Activated gamma-delta T cell treated with anti-CD3 and anti-CD28 coated beads, Interleukin-2, amount 50 U/mL, for 16 hours (primary cell): ENCODE results near the gene VWA3A.
"Not testable (repeated sequence)": the region's sequence is repeated elsewhere in the genome, so short reads cannot be mapped to it uniquely, and the experiment has no call there.

ENCODE experiments used
- DNase-seq: peaks from one replicate; pipeline ENCODE4 v3.0.0-alpha.2; 2020; ENCODE audit warnings: low read depth

The VWA3A gene

GRCh38 chr16:22086440-22086839 lies 5.9 kb upstream of the VWA3A start:
- DNase-seq, result no peak

GRCh38 chr16:22088642-22089041 lies 3.7 kb upstream of the VWA3A start:
- no peak for DNase-seq

GRCh38 chr16:22089910-22090309 lies 2.4 kb upstream of the VWA3A start:
- DNase-seq, result no peak

GRCh38 chr16:22091721-22092120 lies 620 bp upstream of the VWA3A start:
- no peak for DNase-seq

GRCh38 chr16:22093331-22093730 lies 990 bp downstream of the VWA3A start:
- no peak for DNase-seq

- DNase-seq, result no peak
Measured at GRCh38 chr16:22093996-22094395, 1.7 kb downstream of the VWA3A start.

GRCh38 chr16:22098405-22099255 lies 6.3 kb downstream of the VWA3A start:
- no peak for DNase-seq

- no peak for DNase-seq
Measured at GRCh38 chr16:22099256-22099975, 7.1 kb downstream of the VWA3A start.

- DNase-seq, result no peak
Measured at GRCh38 chr16:22103441-22103840, 11.1 kb downstream of the VWA3A start.

GRCh38 chr16:22109258-22109898 lies 17.0 kb downstream of the VWA3A start:
- DNase-seq, result no peak

GRCh38 chr16:22111629-22112028 lies 19.3 kb downstream of the VWA3A start:
- DNase-seq, result not testable (repeated sequence)

GRCh38 chr16:22116095-22116700 lies 23.9 kb downstream of the VWA3A start:
- no peak for DNase-seq

- DNase-seq, result no peak
Measured at GRCh38 chr16:22117609-22118008, 25.3 kb downstream of the VWA3A start.

GRCh38 chr16:22120440-22120839 lies 28.1 kb downstream of the VWA3A start:
- no peak for DNase-seq

GRCh38 chr16:22122239-22122638 lies 29.9 kb downstream of the VWA3A start:
- no peak for DNase-seq

- DNase-seq, result no peak
Measured at GRCh38 chr16:22123146-22123545, 30.8 kb downstream of the VWA3A start.

GRCh38 chr16:22123759-22124490 lies 31.6 kb downstream of the VWA3A start:
- DNase-seq, result no peak

- DNase-seq, result no peak
Measured at GRCh38 chr16:22124583-22125284, 32.4 kb downstream of the VWA3A start.

- no peak for DNase-seq
Measured at GRCh38 chr16:22126037-22126558, 33.8 kb downstream of the VWA3A start.

- DNase-seq, result not testable (repeated sequence)
Measured at GRCh38 chr16:22128537-22128936, 36.2 kb downstream of the VWA3A start.

- no peak for DNase-seq
Measured at GRCh38 chr16:22130528-22130927, 38.2 kb downstream of the VWA3A start.
